Right cardiac atrium (tissue), 5 donors: Measurements from ENCODE around the gene PIK3IP1. TPM values are rescaled to one million over a fixed set of nuclear protein-coding genes. Genes with fewer than 3 reads are reported as not detected.

ENCODE experiments used
- ATAC-seq, 2 donors: fragments of 200-7000 bp; cut with Tn5 transposase; one replicate each; pipeline versions ENCODE4 v1.8.0 to v1.9.1; 2020; ENCODE audit warnings: moderate library complexity in 2 of 2, mild to moderate bottlenecking in 1 of 2
- DNase-seq, 3 donors: peaks; one replicate each; pipeline ENCODE4 v3.0.0-alpha.2; 2020
- H3K27ac ChIP-seq: one replicate; pipeline ENCODE4 v1.5.1; 2013; ENCODE audit warnings: mild to moderate bottlenecking, low read length, control low read depth, moderate library complexity
- H3K27me3 ChIP-seq: one replicate; pipeline ENCODE4 v1.6.1; 2013; ENCODE audit not compliant: control insufficient read depth, insufficient read depth
- H3K4me1 ChIP-seq: one replicate; pipeline ENCODE4 v1.6.1; 2013; ENCODE audit warnings: low read length; ENCODE audit not compliant: control insufficient read depth, insufficient read depth
- H3K4me3 ChIP-seq: one replicate; pipeline ENCODE4 v1.5.1; 2013; ENCODE audit warnings: low read length, control low read depth
- H3K9me3 ChIP-seq: one replicate; pipeline ENCODE4 v1.6.1; 2013; ENCODE audit warnings: low read length; ENCODE audit not compliant: control insufficient read depth
- WGBS: extraction: QIAGEN DNeasy Blood & Tissue Kit; methylation state at CpG from one replicate; pipeline ENCODE4 v1.1.7; 2013; 5-methylcytosine and 5-hydroxymethylcytosine counted together
- intact Hi-C, 4 donors: fragments of 100-400 bp; cut with DNase I; formaldehyde crosslinking; loops; one replicate each; pipeline versions ENCODE4 v1.11.0 to v1.14.0; 2022 to 2023
- polyA plus RNA-seq: library from polyadenylated mRNA; stranded (reverse); fragments of 200-250 nt; gene quantifications from one replicate; pipeline ENCODE4 v1.2.3, GENCODE V29; 2013
- total RNA-seq, 4 donors: library from RNA; stranded (reverse); fragmentation: NEBNext Ultra II Directional; extraction: Animal tissue kit (Norgen Biotek cat#: 25700); gene quantifications; one replicate each; pipeline ENCODE4 v1.2.1, GENCODE V29; 2021
- donor health status: healthy with polysubstance abuse.
- donor health status: DM: no; HTN: yes; CAD: no.
- donor health status: DM: no; HTN: no; CAD: no.
- donor health status: DM: no; HTN: yes; CAD: no; lungs with severe emphysema.
- donor health status: DM: yes; HTN: yes; CAD: no.

The PIK3IP1 gene
- total and polyA plus RNA-seq, 5 donors: 5.9 to 17.6 (median 13.9) TPM

GRCh38 chr22:31287818-31288495 lies 4.3 kb downstream of the PIK3IP1 start:
- WGBS: 85% methylated on average over 6 of the region's 6 CpGs
- Histone ChIP-seq H3K4me3 (no peak overlapping the region), H3K9me3 (no peaks in the 10 kb centered on the region), H3K4me1 (peaks cover 4% of the 10 kb centered on the region), H3K27ac (no peak overlapping the region), H3K27me3 (no peaks in the 10 kb centered on the region)
- intact Hi-C loops: no loop called here
- ATAC-seq (no peak), DNase-seq (no peak)

GRCh38 chr22:31286360-31287255 lies 5.7 kb downstream of the PIK3IP1 start:
- intact Hi-C loops: no loop called here
- DNase-seq (no peak), ATAC-seq (no peak)
- H3K4me3 ChIP-seq: no peak overlapping the region
- H3K27ac ChIP-seq: peak overlapping the region; percentile 3
- peaks cover 4% of the 10 kb centered on the region for H3K4me1 ChIP-seq
- H3K27me3 ChIP-seq: no peaks in the 10 kb centered on the region
- WGBS: 86% methylated on average over 8 of the region's 8 CpGs
- no peaks in the 10 kb centered on the region for H3K9me3 ChIP-seq

GRCh38 chr22:31284281-31285155 lies 7.8 kb downstream of the PIK3IP1 start:
- no peaks in the 10 kb centered on the region for H3K4me1 ChIP-seq
- no peaks in the 10 kb centered on the region for H3K27me3 ChIP-seq
- 39% methylated on average over 3 of the region's 3 CpGs for WGBS
- no peak overlapping the region for H3K27ac ChIP-seq
- H3K9me3 ChIP-seq: no peaks in the 10 kb centered on the region
- no peak for DNase-seq
- intact Hi-C loops: no loop called here
- ATAC-seq: peak in 1 of 2 donors; percentile 9
- H3K4me3 ChIP-seq: no peak overlapping the region

GRCh38 chr22:31282748-31283468 lies 9.4 kb downstream of the PIK3IP1 start:
- Histone ChIP-seq H3K9me3 (no peaks in the 10 kb centered on the region), H3K4me3 (no peak overlapping the region), H3K4me1 (no peaks in the 10 kb centered on the region), H3K27ac (no peak overlapping the region), H3K27me3 (no peaks in the 10 kb centered on the region)
- no peak for DNase-seq
- intact Hi-C loops: no loop called here
- 76% methylated on average over 8 of the region's 8 CpGs for WGBS
- ATAC-seq: no peak

GRCh38 chr22:31281733-31282132 lies 10.6 kb downstream of the PIK3IP1 start:
- no peak overlapping the region for H3K4me3 ChIP-seq
- intact Hi-C loops: no loop called here
- DNase-seq: no peak
- ATAC-seq: peak; percentile 12 to 47
- H3K4me1 ChIP-seq: no peaks in the 10 kb centered on the region
- peak overlapping the region; percentile 21 for H3K27ac ChIP-seq
- H3K27me3 ChIP-seq: no peaks in the 10 kb centered on the region
- 44% methylated on average over 4 of the region's 4 CpGs for WGBS
- no peaks in the 10 kb centered on the region for H3K9me3 ChIP-seq

- no peak overlapping the region for H3K4me3 ChIP-seq
- ATAC-seq (no peak), DNase-seq (no peak)
- H3K27me3 ChIP-seq: no peaks in the 10 kb centered on the region
- no peaks in the 10 kb centered on the region for H3K4me1 ChIP-seq
- H3K27ac ChIP-seq: no peak overlapping the region
- no peaks in the 10 kb centered on the region for H3K9me3 ChIP-seq
- intact Hi-C loops: no loop called here
Measured at GRCh38 chr22:31279821-31280505, 12.3 kb downstream of the PIK3IP1 start.

- ATAC-seq: no peak
Measured at GRCh38 chr22:31279327-31279669, 13.0 kb downstream of the PIK3IP1 start.

GRCh38 chr22:31278626-31279326 lies 13.5 kb downstream of the PIK3IP1 start:
- Histone ChIP-seq H3K9me3 (no peaks in the 10 kb centered on the region), H3K27me3 (no peaks in the 10 kb centered on the region), H3K27ac (no peak overlapping the region), H3K4me1 (no peaks in the 10 kb centered on the region), H3K4me3 (no peak overlapping the region)
- ATAC-seq: no peak
- no peak for DNase-seq
- intact Hi-C loops: no loop called here
- WGBS: 70% methylated on average over 6 of the region's 6 CpGs

More at GRCh38 chr22:31279327-31279669, 13.0 kb downstream of the PIK3IP1 start:
- H3K27me3 ChIP-seq: no peaks in the 10 kb centered on the region
- no peaks in the 10 kb centered on the region for H3K9me3 ChIP-seq
- intact Hi-C loops: no loop called here
- H3K4me1 ChIP-seq: no peaks in the 10 kb centered on the region
- DNase-seq: no peak
- no peak overlapping the region for H3K27ac ChIP-seq
- H3K4me3 ChIP-seq: no peak overlapping the region

- 85% methylated on average over 9 of the region's 9 CpGs for WGBS
- no peaks in the 10 kb centered on the region for H3K27me3 ChIP-seq
- no peaks in the 10 kb centered on the region for H3K4me1 ChIP-seq
- no peak overlapping the region for H3K27ac ChIP-seq
- DNase-seq (no peak), ATAC-seq (no peak)
- intact Hi-C loops: no loop called here
- H3K9me3 ChIP-seq: no peaks in the 10 kb centered on the region
- no peak overlapping the region for H3K4me3 ChIP-seq
Measured at GRCh38 chr22:31278151-31278621, 14.1 kb downstream of the PIK3IP1 start.
